ENCODE results near the gene ADRM1.

The ADRM1 gene

DNA sequence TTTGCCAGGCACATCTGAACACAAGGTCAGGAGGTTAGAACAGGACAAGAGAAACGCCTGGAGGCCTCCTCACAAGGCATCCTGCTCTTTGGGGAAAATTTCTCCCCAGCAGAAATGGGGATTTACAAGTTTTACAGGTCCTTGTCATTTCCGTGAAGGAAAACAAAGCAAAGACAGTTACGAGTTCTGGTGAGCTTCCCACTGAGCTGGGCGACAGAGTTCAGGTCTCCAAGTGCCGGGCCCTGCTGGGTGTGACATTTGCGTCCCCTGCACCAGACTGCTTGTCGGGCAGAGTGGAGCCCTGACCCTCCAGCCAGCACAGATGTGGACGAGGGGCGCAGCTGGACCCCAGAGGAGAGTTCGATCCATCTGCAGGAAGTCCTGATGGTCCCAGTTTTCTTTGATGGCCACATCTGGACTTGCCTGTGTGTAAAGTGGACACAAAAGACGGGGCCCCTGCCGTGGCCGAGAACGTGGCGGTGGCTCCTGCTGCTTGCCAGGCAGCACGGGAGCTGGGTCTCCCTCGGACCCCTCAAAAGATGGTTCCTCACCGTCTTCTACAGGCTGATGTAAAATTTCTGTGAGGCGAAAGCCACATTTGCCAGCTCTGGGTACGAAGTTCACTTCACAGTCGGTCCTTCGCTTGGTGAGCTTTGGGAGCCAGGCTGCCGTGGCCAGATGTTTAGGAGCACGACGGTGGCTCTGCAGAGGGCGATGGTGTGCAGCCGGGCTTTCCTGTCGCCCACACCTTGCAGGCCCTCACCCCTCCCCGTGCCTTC, 5.2 kb upstream of the ADRM1 start:
- Histone ChIP-seq H3K36me3 (ENCODE audit: insufficient read depth, insufficient read length, low read length) (peaks cover 38% of the 10 kb centered on the region), H3K27me3 (ENCODE audit: insufficient read depth, insufficient read length) (no peaks in the 10 kb centered on the region), H3K9me3 (ENCODE audit: insufficient read depth, low read length) (no peaks in the 10 kb centered on the region), H3K9ac (ENCODE audit: insufficient read length, low read depth) (no peak overlapping the region), H3K4me3 (ENCODE audit: insufficient read length, low read depth) (no peak overlapping the region), H3K4me1 (ENCODE audit: insufficient read depth, insufficient read length) (peaks cover 3% of the 10 kb centered on the region)
- TF ChIP-seq SUZ12 (IDR thresholded peaks at IDR 0.05; ENCODE audit: extremely low read depth, insufficient read depth, insufficient read length) (no peak), YY1 (IDR thresholded peaks at IDR 0.05; ENCODE audit: insufficient read depth, insufficient read length) (no peak), ZNF274 (IDR thresholded peaks at IDR 0.05; ENCODE audit: low read depth, low read length) (no peak)
- DNase-seq (ENCODE audit: low read depth, low spot score) = no peak

DNA sequence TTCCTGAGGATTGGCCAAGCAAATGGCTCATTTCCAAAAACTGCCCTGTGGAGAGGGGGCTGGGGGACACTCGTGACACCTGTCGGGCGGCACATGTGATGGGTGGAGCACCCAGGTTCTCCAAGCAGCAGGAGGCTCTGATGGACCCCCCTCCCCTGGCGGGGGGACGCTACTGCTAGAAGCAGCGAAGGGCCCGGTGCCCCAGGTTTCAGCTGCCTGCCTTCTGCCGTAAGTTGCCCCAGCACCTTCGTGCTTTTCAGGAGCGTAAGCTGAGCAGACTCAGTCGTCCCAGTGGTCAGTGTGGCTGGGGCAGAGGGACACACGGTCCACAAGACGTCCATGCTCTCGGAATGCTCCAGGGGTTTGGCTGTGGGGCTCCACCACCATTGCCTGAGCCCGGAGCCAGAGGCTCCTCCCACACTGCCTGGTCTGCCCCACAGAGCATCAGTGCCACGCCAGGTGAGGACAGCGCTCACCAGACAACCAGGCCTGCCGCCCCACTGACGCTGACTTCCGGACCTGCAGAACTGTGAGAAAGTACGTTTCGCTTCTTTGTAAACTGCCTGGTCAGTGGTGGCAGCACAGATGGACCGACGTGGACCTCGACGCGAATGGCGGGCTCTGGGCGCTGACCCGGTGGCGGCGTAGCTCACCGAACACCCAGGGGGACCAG, 4.1 kb upstream of the ADRM1 start:
- H3K9ac ChIP-seq (ENCODE audit: insufficient read length, low read depth) = peak overlapping the region; percentile 6
- DNase-seq (ENCODE audit: low read depth, low spot score) = no peak
- TF ChIP-seq YY1 (IDR thresholded peaks at IDR 0.05; ENCODE audit: insufficient read depth, insufficient read length) (no peak), ZNF274 (IDR thresholded peaks at IDR 0.05; ENCODE audit: low read depth, low read length) (no peak), SUZ12 (IDR thresholded peaks at IDR 0.05; ENCODE audit: extremely low read depth, insufficient read depth, insufficient read length) (no peak)

DNA sequence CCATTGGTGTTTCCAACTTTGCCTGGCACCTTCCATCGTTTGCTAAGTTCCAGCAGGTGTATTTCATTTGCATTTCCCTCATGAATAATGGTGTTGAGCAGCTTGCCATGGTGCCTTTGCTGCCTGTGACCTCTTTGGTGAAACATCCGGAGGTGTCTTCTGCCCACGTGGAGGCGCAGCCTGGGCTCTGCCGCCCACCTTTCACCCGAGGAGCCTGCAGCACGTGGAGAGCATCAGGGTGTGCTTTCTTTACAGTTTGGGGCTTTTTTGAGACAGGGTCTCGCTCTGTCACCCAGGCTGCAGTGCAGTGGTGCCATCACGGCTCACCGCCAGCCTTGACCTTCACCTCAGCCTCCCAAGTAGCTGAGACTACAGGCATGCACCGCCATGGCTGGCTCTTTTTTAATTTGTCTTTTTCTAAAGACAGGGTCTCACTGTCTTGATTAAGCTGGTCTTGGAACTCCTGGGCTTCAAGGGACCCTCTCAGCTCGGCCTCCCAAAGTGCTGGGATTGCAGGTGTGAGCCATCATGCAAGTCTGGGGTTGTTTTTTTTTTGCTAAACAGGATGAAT, 3.0 kb upstream of the ADRM1 start:
- Histone ChIP-seq H3K27me3 (ENCODE audit: insufficient read depth, insufficient read length) (no peaks in the 10 kb centered on the region), H3K9me3 (ENCODE audit: insufficient read depth, low read length) (no peaks in the 10 kb centered on the region), H3K9ac (ENCODE audit: insufficient read length, low read depth) (no peak overlapping the region), H3K4me3 (ENCODE audit: insufficient read length, low read depth) (no peak overlapping the region), H3K4me1 (ENCODE audit: insufficient read depth, insufficient read length) (peaks cover 12% of the 10 kb centered on the region), H3K36me3 (ENCODE audit: insufficient read depth, insufficient read length, low read length) (peaks cover 44% of the 10 kb centered on the region)
- TF ChIP-seq YY1 (IDR thresholded peaks at IDR 0.05; ENCODE audit: insufficient read depth, insufficient read length) (no peak), SUZ12 (IDR thresholded peaks at IDR 0.05; ENCODE audit: extremely low read depth, insufficient read depth, insufficient read length) (no peak)
- no peak for DNase-seq (ENCODE audit: low read depth, low spot score)

More for the DNA sequence above, 4.1 kb upstream of the ADRM1 start:
- Histone ChIP-seq H3K4me1 (ENCODE audit: insufficient read depth, insufficient read length) (peaks cover 4% of the 10 kb centered on the region), H3K4me3 (ENCODE audit: insufficient read length, low read depth) (no peak overlapping the region), H3K27me3 (ENCODE audit: insufficient read depth, insufficient read length) (no peaks in the 10 kb centered on the region), H3K9me3 (ENCODE audit: insufficient read depth, low read length) (no peaks in the 10 kb centered on the region), H3K36me3 (ENCODE audit: insufficient read depth, insufficient read length, low read length) (peaks cover 38% of the 10 kb centered on the region)

DNA sequence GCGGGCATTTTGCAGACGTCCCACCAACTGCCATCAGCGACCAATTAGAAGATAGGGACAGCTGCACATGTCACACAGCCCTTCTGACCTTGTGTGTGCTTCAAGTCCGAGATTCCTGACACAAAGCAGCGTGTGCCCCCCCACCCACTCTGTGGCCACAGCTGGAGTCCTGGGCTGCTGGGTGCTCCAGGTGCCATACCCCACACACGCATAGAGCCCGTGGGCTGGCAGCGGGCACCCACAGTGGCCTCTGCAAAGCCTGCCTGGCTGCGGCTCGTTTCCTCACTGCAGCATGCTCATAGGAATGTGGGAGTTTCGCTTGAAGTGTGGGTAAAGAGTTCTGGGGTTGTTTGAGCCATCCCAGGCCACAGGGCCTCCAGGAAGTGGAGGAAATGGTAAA, 2.5 kb upstream of the ADRM1 start:
- peaks cover 17% of the 10 kb centered on the region for H3K4me1 ChIP-seq (ENCODE audit: insufficient read depth, insufficient read length)
- no peaks in the 10 kb centered on the region for H3K9me3 ChIP-seq (ENCODE audit: insufficient read depth, low read length)
- DNase-seq (ENCODE audit: low read depth, low spot score) = no peak
- TF ChIP-seq ZNF274 (IDR thresholded peaks at IDR 0.05; ENCODE audit: low read depth, low read length) (no peak), SUZ12 (IDR thresholded peaks at IDR 0.05; ENCODE audit: extremely low read depth, insufficient read depth, insufficient read length) (no peak), YY1 (IDR thresholded peaks at IDR 0.05; ENCODE audit: insufficient read depth, insufficient read length) (no peak)
- H3K4me3 ChIP-seq (ENCODE audit: insufficient read length, low read depth) = no peak overlapping the region
- peak overlapping the region; percentile 9 for H3K9ac ChIP-seq (ENCODE audit: insufficient read length, low read depth)
- H3K36me3 ChIP-seq (ENCODE audit: insufficient read depth, insufficient read length, low read length) = peaks cover 46% of the 10 kb centered on the region
- H3K27me3 ChIP-seq (ENCODE audit: insufficient read depth, insufficient read length) = no peaks in the 10 kb centered on the region

DNA sequence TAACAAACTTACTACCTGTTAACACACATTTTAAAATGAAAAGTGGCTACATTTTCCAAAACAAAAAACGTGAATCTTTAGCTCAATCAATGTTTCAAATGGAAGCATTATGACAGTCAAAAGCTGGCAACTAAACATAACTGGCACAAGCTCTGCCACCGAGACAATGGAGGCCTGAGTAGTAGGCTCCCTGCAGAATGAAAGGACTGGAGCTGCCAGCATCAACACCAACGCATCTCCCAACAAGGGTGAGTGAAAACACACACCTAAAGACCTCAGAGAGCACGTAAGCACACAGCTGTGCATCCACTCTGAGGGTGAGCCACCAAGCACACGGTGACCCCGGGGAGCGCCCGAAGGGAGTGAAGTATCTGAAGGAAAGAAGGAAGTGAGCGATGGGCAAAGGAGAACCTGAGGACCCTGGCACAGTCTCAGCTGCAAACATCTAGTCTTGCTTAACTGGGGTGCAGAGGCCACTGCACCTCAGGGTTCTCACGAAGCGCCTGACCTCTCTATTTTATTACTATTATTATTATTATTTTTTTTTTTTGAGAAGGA, 1.6 kb upstream of the ADRM1 start:
- no peak for DNase-seq (ENCODE audit: low read depth, low spot score)
- Histone ChIP-seq H3K36me3 (ENCODE audit: insufficient read depth, insufficient read length, low read length) (peaks cover 46% of the 10 kb centered on the region), H3K27me3 (ENCODE audit: insufficient read depth, insufficient read length) (no peaks in the 10 kb centered on the region), H3K9ac (ENCODE audit: insufficient read length, low read depth) (no peak overlapping the region), H3K4me1 (ENCODE audit: insufficient read depth, insufficient read length) (peaks cover 26% of the 10 kb centered on the region), H3K9me3 (ENCODE audit: insufficient read depth, low read length) (no peaks in the 10 kb centered on the region), H3K4me3 (ENCODE audit: insufficient read length, low read depth) (no peak overlapping the region)
- TF ChIP-seq SUZ12 (IDR thresholded peaks at IDR 0.05; ENCODE audit: extremely low read depth, insufficient read depth, insufficient read length) = no peak
- TF ChIP-seq YY1 (IDR thresholded peaks at IDR 0.05; ENCODE audit: insufficient read depth, insufficient read length) = no peak
- TF ChIP-seq ZNF274 (IDR thresholded peaks at IDR 0.05; ENCODE audit: low read depth, low read length) = no peak

DNA sequence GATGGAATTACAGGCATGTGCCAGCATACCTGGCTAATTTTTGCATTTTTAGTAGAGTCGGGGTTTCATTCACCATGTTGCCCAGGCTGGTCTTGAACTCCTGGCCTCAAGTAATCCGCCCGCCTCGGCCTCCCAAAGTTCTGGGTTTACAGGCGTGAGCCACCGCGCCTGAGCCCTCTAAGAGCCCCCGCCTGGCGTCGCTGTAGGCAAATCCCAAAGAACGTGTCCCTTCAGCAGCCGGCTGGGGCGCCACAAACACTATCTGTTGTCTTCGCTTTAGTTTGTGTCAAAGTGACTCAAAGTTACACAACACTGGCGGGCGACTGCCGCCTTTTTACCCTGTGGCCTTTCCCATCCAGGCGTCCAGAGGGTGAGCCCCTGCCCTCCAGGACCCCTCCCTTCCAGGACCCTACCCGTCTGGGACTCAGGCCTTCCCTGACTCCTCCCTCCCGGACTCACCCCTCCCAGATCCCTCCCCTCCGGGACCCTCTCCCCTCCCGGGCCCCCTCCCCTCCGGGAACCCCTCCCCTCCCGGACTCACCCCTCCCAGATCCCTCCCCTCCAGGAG, 940 bp upstream of the ADRM1 start:
- DNase-seq (ENCODE audit: low read depth, low spot score) = peak; percentile 93

DNA sequence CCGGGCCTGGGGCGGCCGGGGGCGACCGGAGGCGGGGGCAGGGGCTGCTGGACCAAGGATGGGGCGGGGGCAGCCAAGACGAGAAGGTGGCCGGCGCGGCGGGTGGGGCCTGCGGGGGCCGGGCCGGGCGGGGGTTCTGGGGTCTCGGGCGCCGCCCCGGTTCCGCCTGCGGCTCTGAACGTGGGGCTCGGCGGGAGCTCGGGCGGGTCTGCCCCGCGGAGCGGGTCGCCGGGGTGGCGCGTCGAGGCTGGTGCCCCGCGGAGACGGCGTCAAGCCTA, 204 bp downstream of the ADRM1 start:
- peaks cover 54% of the 10 kb centered on the region for H3K36me3 ChIP-seq (ENCODE audit: insufficient read depth, insufficient read length, low read length)
- peak overlapping the region; percentile 96 for H3K4me3 ChIP-seq (ENCODE audit: insufficient read length, low read depth)
- no peak for DNase-seq (ENCODE audit: low read depth, low spot score)
- H3K9ac ChIP-seq (ENCODE audit: insufficient read length, low read depth) = peak overlapping the region; percentile 99
- H3K4me1 ChIP-seq (ENCODE audit: insufficient read depth, insufficient read length) = peaks cover 27% of the 10 kb centered on the region
- no peaks in the 10 kb centered on the region for H3K27me3 ChIP-seq (ENCODE audit: insufficient read depth, insufficient read length)
- TF ChIP-seq ZNF274 (IDR thresholded peaks at IDR 0.05; ENCODE audit: low read depth, low read length) = no peak
- no peak for TF ChIP-seq SUZ12 (IDR thresholded peaks at IDR 0.05; ENCODE audit: extremely low read depth, insufficient read depth, insufficient read length)
- no peak for TF ChIP-seq YY1 (IDR thresholded peaks at IDR 0.05; ENCODE audit: insufficient read depth, insufficient read length)
- no peaks in the 10 kb centered on the region for H3K9me3 ChIP-seq (ENCODE audit: insufficient read depth, low read length)

More for the DNA sequence above, 940 bp upstream of the ADRM1 start:
- no peak for TF ChIP-seq YY1 (IDR thresholded peaks at IDR 0.05; ENCODE audit: insufficient read depth, insufficient read length)
- TF ChIP-seq ZNF274 (IDR thresholded peaks at IDR 0.05; ENCODE audit: low read depth, low read length) = no peak
- no peak for TF ChIP-seq SUZ12 (IDR thresholded peaks at IDR 0.05; ENCODE audit: extremely low read depth, insufficient read depth, insufficient read length)
- Histone ChIP-seq H3K27me3 (ENCODE audit: insufficient read depth, insufficient read length) (no peaks in the 10 kb centered on the region), H3K9me3 (ENCODE audit: insufficient read depth, low read length) (no peaks in the 10 kb centered on the region), H3K9ac (ENCODE audit: insufficient read length, low read depth) (peak overlapping the region; percentile 34), H3K4me1 (ENCODE audit: insufficient read depth, insufficient read length) (peaks cover 27% of the 10 kb centered on the region), H3K36me3 (ENCODE audit: insufficient read depth, insufficient read length, low read length) (peaks cover 46% of the 10 kb centered on the region), H3K4me3 (ENCODE audit: insufficient read length, low read depth) (peak overlapping the region; percentile 72)
